Panc1 (cell line): ENCODE measurements around the gene DLX3. TPM values are rescaled to one million over a fixed set of nuclear protein-coding genes. Genes with fewer than 3 reads are reported as not detected.

Experiments
- ATAC-seq: fragments of 200-7000 bp; cut with Tn5 transposase; 2 replicates; pipeline ENCODE4 v1.9.1; 2020; ENCODE audit warnings: mild to moderate bottlenecking, moderate library complexity
- BruUV-seq: library from RNA; stranded (reverse); fragments of 400-500 nt; replicated peaks from 2 replicates; lab custom pipeline; 2021; lab: Mats Ljungman, UMichigan
- CTCF ChIA-PET: fragments of 300-600 bp; sonication (Branson Sonifier 250); formaldehyde crosslinking; loops from one replicate; lab custom pipeline; 2022; ENCODE audit warnings: antibody characterized with exemption; lab: Charles Lee
- POLR2A ChIA-PET: fragments of 300-600 bp; sonication (Branson Sonifier 250); formaldehyde crosslinking; loops from one replicate; lab custom pipeline; 2022; ENCODE audit warnings: antibody characterized with exemption; lab: Charles Lee
- DNase-seq: peaks from one replicate; pipeline ENCODE4 v3.0.0-alpha.2; 2010; ENCODE audit warnings: low read depth, low spot score
- H3K27ac ChIP-seq: 2 replicates; pipeline ENCODE4 v1.5.1; 2011; ENCODE audit warnings: mild to moderate bottlenecking, low read length, inconsistent platforms
- H3K27me3 ChIP-seq: fragments of 200-500 bp; sonication (Bioruptor generic); 2 replicates; pipeline ENCODE4 v1.6.0; 2014; ENCODE audit warnings: low read length, inconsistent platforms; ENCODE audit not compliant: control insufficient read depth, insufficient read depth
- H3K36me3 ChIP-seq: fragments of 200-500 bp; sonication (Bioruptor generic); 2 replicates; pipeline ENCODE4 v1.5.1; 2014; ENCODE audit warnings: inconsistent platforms, mild to moderate bottlenecking, low read length, moderate library complexity; ENCODE audit not compliant: control insufficient read depth, insufficient read depth
- H3K4me1 ChIP-seq: 2 replicates; pipeline ENCODE4 v1.5.1; 2011; ENCODE audit warnings: inconsistent platforms, mild to moderate bottlenecking, low read length, moderate library complexity; ENCODE audit not compliant: control insufficient read depth, insufficient read depth
- H3K4me3 ChIP-seq, 2 experiments: 2 replicates each; pipeline ENCODE4 v1.5.1; 2011 to 2012; ENCODE audit warnings: low read depth in 2 of 2, low read length in 2 of 2, mild to moderate bottlenecking in 2 of 2, inconsistent platforms in 1 of 2, moderate library complexity in 1 of 2
- H3K9me3 ChIP-seq: fragments of 200-500 bp; sonication (Bioruptor generic); 2 replicates; pipeline ENCODE4 v1.5.1; 2014; ENCODE audit warnings: low read depth, mild to moderate bottlenecking, inconsistent platforms, low read length, moderate library complexity; ENCODE audit not compliant: control insufficient read depth, insufficient read depth
- CTCF ChIP-seq: fragments of 450-650 bp; IDR thresholded peaks from 2 replicates; pipeline ENCODE4 v1.5.1; 2017; ENCODE audit warnings: mild to moderate bottlenecking
- POLR2AphosphoS5 ChIP-seq: IDR thresholded peaks from 2 replicates; pipeline ENCODE4 v1.6.1; 2012; ENCODE audit warnings: mild to moderate bottlenecking, low read depth, low read length, moderate library complexity
- REST ChIP-seq, 2 experiments: IDR thresholded peaks; 2 replicates each; pipeline ENCODE4 v1.6.1; 2011 to 2012; ENCODE audit warnings: low read depth in 2 of 2, control low read depth in 1 of 2, low read length in 1 of 2, mild to moderate bottlenecking in 1 of 2, moderate library complexity in 1 of 2; ENCODE audit not compliant: insufficient read depth in 1 of 2
- SIN3A ChIP-seq: IDR thresholded peaks from 2 replicates; pipeline ENCODE4 v1.6.1; 2012; ENCODE audit warnings: low read depth, mild to moderate bottlenecking, low read length, moderate library complexity, borderline replicate concordance; ENCODE audit not compliant: insufficient read depth
- TCF7L2 ChIP-seq: IDR thresholded peaks from 2 replicates; pipeline ENCODE4 v1.6.1; 2011; ENCODE audit warnings: mild to moderate bottlenecking, low read depth, low read length, inconsistent platforms
- in situ Hi-C: cut with HindIII; loops from 2 replicates; pipeline ENCODE4 v1.10.0; 2016; ENCODE audit warnings: low sequenced_read_pairs, low pct_unique_long_range_greater_than_20kb
- intact Hi-C: fragments of 100-400 bp; cut with micrococcal nuclease; formaldehyde crosslinking; loops from one replicate; pipeline ENCODE4 v1.10.0; 2022; ENCODE audit not compliant: unreplicated experiment
- total RNA-seq: library from RNA; stranded (reverse); gene quantifications from one replicate; pipeline ENCODE4 v1.2.1, GENCODE V29; 2021; ENCODE audit not compliant: unreplicated experiment

The DLX3 gene
- total RNA-seq, 1 experiment from 2014 or later = 2.9 TPM

GRCh38 chr17:49990921-49991320, 4.1 kb downstream of the DLX3 start:
- Histone ChIP-seq H3K27me3 (no peaks in the 10 kb centered on the region), H3K9me3 (no peaks in the 10 kb centered on the region), H3K27ac (no peak overlapping the region), H3K4me3 (no peak overlapping the region), H3K36me3 (no peaks in the 10 kb centered on the region), H3K4me1 (peaks cover 33% of the 10 kb centered on the region)
- BruUV-seq = no TSS peak
- TF ChIP-seq REST (IDR thresholded peaks at IDR 0.05; ENCODE audit: insufficient read depth in 1 of 2, low read depth in 2 of 2, low read length in 1 of 2) (no peak), CTCF (no peak), POLR2AphosphoS5 (no peak), TCF7L2 (no peak), SIN3A (no peak)
- ChIA-PET POLR2A (no interaction called here), CTCF (interaction anchor here (0.7 kb wide), 1 partner anchor 12 kb away, joined by 3 read pairs; no protein-coding TSS in a partner anchor)
- intact Hi-C loops = loop anchor here (10.0 kb wide), 1 partner anchor 286 kb away; the partner anchor contains the start of gene SLC35B1
- DNase-seq = no peak
- ATAC-seq = no peak
- in situ Hi-C loops = no loop called here

GRCh38 chr17:49990331-49990730, 4.7 kb downstream of the DLX3 start:
- CTCF ChIA-PET = interaction anchor here (0.5 to 0.7 kb wide), 3 partner anchors 12 to 216 kb away, joined by 3 to 4 read pairs (median 3); no protein-coding TSS in a partner anchor
- ATAC-seq (no peak), DNase-seq (no peak)
- BruUV-seq = no TSS peak
- Histone ChIP-seq H3K36me3 (no peaks in the 10 kb centered on the region), H3K4me1 (peaks cover 35% of the 10 kb centered on the region), H3K4me3 (no peak overlapping the region), H3K9me3 (no peaks in the 10 kb centered on the region), H3K27me3 (no peaks in the 10 kb centered on the region), H3K27ac (no peak overlapping the region)
- intact Hi-C loops (loop anchor here (10.0 kb wide), 1 partner anchor 286 kb away; the partner anchor contains the start of gene SLC35B1), in situ Hi-C loops (no loop called here)
- POLR2A ChIA-PET = no interaction called here
- TF ChIP-seq POLR2AphosphoS5 = no peak
- TF ChIP-seq REST (IDR thresholded peaks at IDR 0.05; ENCODE audit: insufficient read depth in 1 of 2, low read depth in 2 of 2, low read length in 1 of 2) = no peak
- TF ChIP-seq CTCF = no peak
- TF ChIP-seq TCF7L2 = no peak
- TF ChIP-seq SIN3A = no peak
